Neural progenitor cell (in vitro differentiated cells): ENCODE data around the gene PALB2. TPM values are rescaled to one million over a fixed set of nuclear protein-coding genes. Genes with fewer than 3 reads are reported as not detected.

ENCODE experiments used
- DNase-seq: peaks from one replicate; pipeline ENCODE4 v3.0.0-alpha.2; 2016; ENCODE audit warnings: low spot score
- H2AFZ ChIP-seq: fragments of 200-600 bp; sonication (generic); replicated peaks from 2 replicates; pipeline ENCODE4 v1.6.1; 2016; ENCODE audit warnings: antibody characterized with exemption
- H3F3A ChIP-seq: fragments of 200-600 bp; sonication (generic); 2 replicates; pipeline ENCODE4 v1.6.1; 2016; ENCODE audit warnings: antibody characterized with exemption, low read depth
- H3K27ac ChIP-seq: fragments of 200-600 bp; sonication (generic); 2 replicates; pipeline ENCODE4 v1.5.1; 2016; ENCODE audit warnings: mild to moderate bottlenecking
- H3K27me3 ChIP-seq: fragments of 200-600 bp; sonication (generic); 2 replicates; pipeline ENCODE4 v1.6.1; 2016; ENCODE audit warnings: mild to moderate bottlenecking, moderate library complexity
- H3K36me3 ChIP-seq: fragments of 200-600 bp; sonication (generic); 2 replicates; pipeline ENCODE4 v1.5.1; 2016
- H3K4me1 ChIP-seq: fragments of 200-600 bp; sonication (generic); 2 replicates; pipeline ENCODE4 v1.6.1; 2016; ENCODE audit warnings: mixed run types
- H3K4me2 ChIP-seq: fragments of 200-600 bp; sonication (generic); 2 replicates; pipeline ENCODE4 v1.6.1; 2016
- H3K4me3 ChIP-seq: fragments of 200-600 bp; sonication (generic); 2 replicates; pipeline ENCODE4 v1.5.1; 2016
- H3K79me2 ChIP-seq: fragments of 200-600 bp; sonication (generic); 2 replicates; pipeline ENCODE4 v1.6.1; 2016; ENCODE audit warnings: low read depth
- H3K9ac ChIP-seq: fragments of 200-600 bp; sonication (generic); 2 replicates; pipeline ENCODE4 v1.6.1; 2016
- H3K9me3 ChIP-seq: fragments of 200-600 bp; sonication (generic); 2 replicates; pipeline ENCODE4 v1.5.1; 2016; ENCODE audit warnings: low read depth
- H4K20me1 ChIP-seq: fragments of 200-600 bp; sonication (generic); 2 replicates; pipeline ENCODE4 v1.6.1; 2016; ENCODE audit warnings: low read depth
- H3K27ac Mint-ChIP-seq: 3 replicates; pipeline ENCODE4 v1.8.0; 2021; ENCODE audit warnings: mixed read lengths
- H3K27me3 Mint-ChIP-seq: 2 replicates; pipeline ENCODE4 v1.8.0; 2022; ENCODE audit warnings: low read depth, mild to moderate bottlenecking, inconsistent platforms, moderate library complexity, mixed read lengths; ENCODE audit not compliant: insufficient read depth
- H3K36me3 Mint-ChIP-seq: 3 replicates; pipeline ENCODE4 v1.8.0; 2021; ENCODE audit warnings: mixed read lengths
- H3K4me1 Mint-ChIP-seq: 3 replicates; pipeline ENCODE4 v1.8.0; 2021; ENCODE audit warnings: mixed read lengths
- H3K4me3 Mint-ChIP-seq: 3 replicates; pipeline ENCODE4 v1.8.0; 2021; ENCODE audit warnings: mild to moderate bottlenecking, moderate library complexity, mixed read lengths
- H3K9me3 Mint-ChIP-seq: 3 replicates; pipeline ENCODE4 v1.8.0; 2020; ENCODE audit warnings: mixed read lengths
- EZH2 ChIP-seq: fragments of 200-600 bp; sonication (generic); IDR thresholded peaks from 2 replicates; pipeline ENCODE4 v1.6.1; 2017; ENCODE audit warnings: antibody characterized with exemption, mild to moderate bottlenecking, moderate library complexity
- EZH2phosphoT487 ChIP-seq: fragments of 200-600 bp; sonication (generic); IDR thresholded peaks from 2 replicates; pipeline ENCODE4 v1.6.1; 2017; ENCODE audit warnings: antibody characterized with exemption
- total RNA-seq: library from RNA; depleted of rRNA; stranded (reverse); fragments of >200 nt; gene quantifications from 2 replicates; pipeline ENCODE4 v1.2.3, GENCODE V29; 2015; ENCODE audit warnings: low replicate concordance
- TF ChIP-seq, protein P1 (sequence below): fragments of 200-600 bp; sonication (generic); IDR thresholded peaks from 2 replicates; pipeline ENCODE4 v1.5.1; 2017; ENCODE audit warnings: antibody characterized with exemption, mild to moderate bottlenecking

PALB2 gene
- total RNA-seq, 1 donor from 2014 or later, result 23.3 TPM

GRCh38 chr16:23563186-23563585, 77.9 kb downstream of the PALB2 start:
- H3K9ac ChIP-seq, result no peak overlapping the region
- no peak overlapping the region for H3K4me3 Mint-ChIP-seq
- DNase-seq, result no peak
- H3K36me3 ChIP-seq, result peaks cover 4% of the 10 kb centered on the region
- H3K4me1 Mint-ChIP-seq, result peaks cover 6% of the 10 kb centered on the region
- H3K27ac ChIP-seq, result no peak overlapping the region
- no peaks in the 10 kb centered on the region for H3K9me3 ChIP-seq
- H3K27ac Mint-ChIP-seq, result no peak overlapping the region
- TF ChIP-seq EZH2, result no peak
- no peak for TF ChIP-seq EZH2phosphoT487
- TF ChIP-seq, protein P1, sequence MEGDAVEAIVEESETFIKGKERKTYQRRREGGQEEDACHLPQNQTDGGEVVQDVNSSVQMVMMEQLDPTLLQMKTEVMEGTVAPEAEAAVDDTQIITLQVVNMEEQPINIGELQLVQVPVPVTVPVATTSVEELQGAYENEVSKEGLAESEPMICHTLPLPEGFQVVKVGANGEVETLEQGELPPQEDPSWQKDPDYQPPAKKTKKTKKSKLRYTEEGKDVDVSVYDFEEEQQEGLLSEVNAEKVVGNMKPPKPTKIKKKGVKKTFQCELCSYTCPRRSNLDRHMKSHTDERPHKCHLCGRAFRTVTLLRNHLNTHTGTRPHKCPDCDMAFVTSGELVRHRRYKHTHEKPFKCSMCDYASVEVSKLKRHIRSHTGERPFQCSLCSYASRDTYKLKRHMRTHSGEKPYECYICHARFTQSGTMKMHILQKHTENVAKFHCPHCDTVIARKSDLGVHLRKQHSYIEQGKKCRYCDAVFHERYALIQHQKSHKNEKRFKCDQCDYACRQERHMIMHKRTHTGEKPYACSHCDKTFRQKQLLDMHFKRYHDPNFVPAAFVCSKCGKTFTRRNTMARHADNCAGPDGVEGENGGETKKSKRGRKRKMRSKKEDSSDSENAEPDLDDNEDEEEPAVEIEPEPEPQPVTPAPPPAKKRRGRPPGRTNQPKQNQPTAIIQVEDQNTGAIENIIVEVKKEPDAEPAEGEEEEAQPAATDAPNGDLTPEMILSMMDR, result no peak
- H3K27me3 Mint-ChIP-seq, result no peaks in the 10 kb centered on the region
- H3K4me1 ChIP-seq, result peaks cover 3% of the 10 kb centered on the region
- no peak overlapping the region for H2AFZ ChIP-seq
- no peaks in the 10 kb centered on the region for H3F3A ChIP-seq
- no peaks in the 10 kb centered on the region for H3K9me3 Mint-ChIP-seq
- H3K4me2 ChIP-seq, result no peak overlapping the region
- H3K4me3 ChIP-seq, result no peak overlapping the region
- H3K79me2 ChIP-seq, result peaks cover 31% of the 10 kb centered on the region
- peaks cover 35% of the 10 kb centered on the region for H3K36me3 Mint-ChIP-seq
- H3K27me3 ChIP-seq, result no peaks in the 10 kb centered on the region
- H4K20me1 ChIP-seq, result peaks cover 9% of the 10 kb centered on the region

DNA sequence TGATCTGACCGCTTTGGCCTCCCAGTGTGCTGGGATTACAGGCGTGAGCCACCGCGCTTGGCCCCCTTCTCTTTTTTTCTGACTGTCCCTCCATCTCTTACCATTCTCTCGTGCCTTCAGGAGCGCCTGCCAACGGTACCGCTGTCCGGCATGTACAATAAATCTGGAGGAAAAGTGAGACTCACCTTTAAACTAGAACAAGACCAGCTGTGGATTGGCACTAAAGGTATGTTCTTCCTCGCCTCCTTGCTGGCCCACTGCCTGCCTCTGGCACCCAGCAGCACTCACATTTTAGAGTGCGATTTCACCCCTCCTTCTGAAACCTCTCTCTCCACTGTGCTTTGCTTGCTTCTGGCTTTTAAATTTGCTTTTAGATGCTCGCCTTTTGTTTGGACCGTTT, 78.6 kb downstream of the PALB2 start:
- peaks cover 33% of the 10 kb centered on the region for H3K36me3 Mint-ChIP-seq
- H3K79me2 ChIP-seq, result peaks cover 34% of the 10 kb centered on the region
- peaks cover 9% of the 10 kb centered on the region for H4K20me1 ChIP-seq

GRCh38 chr16:23561586-23561985, 79.5 kb downstream of the PALB2 start:
- Mint-ChIP-seq H3K27ac (no peak overlapping the region), H3K4me1 (peaks cover 10% of the 10 kb centered on the region), H3K4me3 (no peak overlapping the region), H3K9me3 (no peaks in the 10 kb centered on the region), H3K36me3 (peaks cover 26% of the 10 kb centered on the region), H3K27me3 (peaks cover 2% of the 10 kb centered on the region)
- Histone ChIP-seq H2AFZ (no peak overlapping the region), H3K4me3 (no peak overlapping the region), H3K9ac (no peak overlapping the region), H3K36me3 (peaks cover 4% of the 10 kb centered on the region), H3K79me2 (peaks cover 38% of the 10 kb centered on the region), H3K4me2 (no peak overlapping the region), H3K27me3 (no peaks in the 10 kb centered on the region), H3K9me3 (no peaks in the 10 kb centered on the region), H3K27ac (no peak overlapping the region), H3K4me1 (peaks cover 3% of the 10 kb centered on the region), H3F3A (no peaks in the 10 kb centered on the region), H4K20me1 (peaks cover 9% of the 10 kb centered on the region)
- TF ChIP-seq EZH2 (no peak), EZH2phosphoT487 (no peak)
- TF ChIP-seq, protein P1, result no peak
- DNase-seq, result no peak

More for the DNA sequence above, 78.6 kb downstream of the PALB2 start:
- TF ChIP-seq EZH2 (no peak), EZH2phosphoT487 (no peak)
- TF ChIP-seq, protein P1, result no peak
- Histone ChIP-seq H3F3A (no peaks in the 10 kb centered on the region), H3K36me3 (peaks cover 4% of the 10 kb centered on the region), H2AFZ (no peak overlapping the region), H3K27ac (no peak overlapping the region), H3K4me2 (no peak overlapping the region), H3K9me3 (no peaks in the 10 kb centered on the region), H3K4me3 (no peak overlapping the region), H3K4me1 (peaks cover 3% of the 10 kb centered on the region), H3K27me3 (no peaks in the 10 kb centered on the region), H3K9ac (no peak overlapping the region)
- no peaks in the 10 kb centered on the region for H3K27me3 Mint-ChIP-seq
- no peak for DNase-seq
- H3K27ac Mint-ChIP-seq, result no peak overlapping the region
- peaks cover 6% of the 10 kb centered on the region for H3K4me1 Mint-ChIP-seq
- H3K4me3 Mint-ChIP-seq, result no peak overlapping the region
- no peaks in the 10 kb centered on the region for H3K9me3 Mint-ChIP-seq
